Ectodermal cell (in vitro differentiated cells): ENCODE data around the gene CAVIN3.
"Not testable (repeated sequence)": the region's sequence is repeated elsewhere in the genome, so short reads cannot be mapped to it uniquely, and the experiment has no call there.

Experiments
- H3K27ac ChIP-seq: 2 replicates; pipeline ENCODE4 v1.7.0; 2013; ENCODE audit warnings: mild to moderate bottlenecking, low read depth, low read length; ENCODE audit not compliant: insufficient read depth, poor library complexity, severe bottlenecking
- H3K27me3 ChIP-seq: 2 replicates; pipeline ENCODE4 v1.7.0; 2013; ENCODE audit warnings: mild to moderate bottlenecking, low read length; ENCODE audit not compliant: insufficient read depth, control insufficient read depth, poor library complexity, severe bottlenecking
- H3K36me3 ChIP-seq: one replicate; pipeline ENCODE4 v1.7.0; 2013; ENCODE audit warnings: low read length; ENCODE audit not compliant: control insufficient read depth, insufficient read depth
- H3K4me1 ChIP-seq: one replicate; pipeline ENCODE4 v1.7.0; 2013; ENCODE audit warnings: low read length; ENCODE audit not compliant: control insufficient read depth, insufficient read depth
- H3K4me3 ChIP-seq: 2 replicates; pipeline ENCODE4 v1.7.0; 2013; ENCODE audit warnings: low read depth, low read length, control low read depth; ENCODE audit not compliant: insufficient read depth
- H3K9me3 ChIP-seq: 2 replicates; pipeline ENCODE4 v1.7.0; 2013; ENCODE audit warnings: mild to moderate bottlenecking, low read length, moderate library complexity; ENCODE audit not compliant: control insufficient read depth
- WGBS, 2 experiments: methylation state at CpG; one replicate each; pipeline ENCODE4 v1.1.7; 2013; ENCODE audit warnings: missing lambda C conversion rate in 2 of 2; 5-methylcytosine and 5-hydroxymethylcytosine counted together

Gene CAVIN3

DNA sequence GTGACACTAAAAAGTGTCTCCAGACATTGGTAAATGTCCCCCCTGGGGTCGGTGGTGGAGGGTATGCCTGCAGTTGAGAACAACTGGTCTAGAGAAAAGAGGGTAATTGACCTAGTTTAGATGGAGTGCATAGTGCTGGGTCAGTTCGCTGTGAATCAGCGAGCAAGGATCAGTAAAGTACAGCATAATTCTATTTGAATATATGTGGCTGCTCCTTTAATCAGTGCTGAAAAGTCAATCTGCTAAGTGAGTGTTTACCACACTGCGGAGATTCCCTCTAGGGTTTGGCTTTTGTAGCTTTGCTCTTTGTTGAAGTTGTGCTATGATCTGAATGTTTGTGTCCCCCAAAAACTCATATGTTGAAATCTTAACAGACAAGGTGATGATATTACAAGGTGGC, 15.0 kb downstream of the CAVIN3 start:
- H3K27me3 ChIP-seq, result no peaks in the 10 kb centered on the region
- WGBS, 2 experiments, result 88 to 91% methylated on average over 4 of the region's 4 CpGs
- H3K36me3 ChIP-seq, result no peaks in the 10 kb centered on the region
- no peak overlapping the region for H3K4me3 ChIP-seq
- no peak overlapping the region for H3K27ac ChIP-seq
- H3K9me3 ChIP-seq, result no peaks in the 10 kb centered on the region
- H3K4me1 ChIP-seq, result peaks cover 43% of the 10 kb centered on the region

DNA sequence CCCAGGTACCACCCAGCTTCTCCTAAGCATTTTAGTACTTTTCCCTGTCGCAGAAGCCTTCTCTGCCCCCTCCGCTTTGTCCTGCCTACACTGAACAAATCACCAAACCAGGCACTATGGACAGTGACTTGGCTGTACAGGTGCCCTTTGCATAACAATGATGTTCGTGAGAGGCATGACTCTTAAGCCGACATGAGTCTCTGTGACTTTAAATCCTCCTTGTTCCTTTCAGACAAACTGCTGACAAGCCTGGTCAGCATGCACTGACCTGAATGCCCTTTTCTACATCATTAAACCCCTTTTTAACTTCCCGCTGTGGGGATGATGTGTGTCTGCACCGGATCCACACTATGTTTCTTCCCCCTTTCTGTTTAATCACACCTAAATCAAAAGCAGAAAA, 16.6 kb downstream of the CAVIN3 start:
- H3K36me3 ChIP-seq, result no peaks in the 10 kb centered on the region
- peak overlapping the region; percentile 64 for H3K27ac ChIP-seq
- H3K4me3 ChIP-seq, result no peak overlapping the region
- H3K27me3 ChIP-seq, result no peaks in the 10 kb centered on the region
- 5 to 7% methylated on average over 6 of the region's 6 CpGs for whole genome bisulfite sequencing, 2 experiments
- H3K4me1 ChIP-seq, result peaks cover 43% of the 10 kb centered on the region
- H3K9me3 ChIP-seq, result no peaks in the 10 kb centered on the region

DNA sequence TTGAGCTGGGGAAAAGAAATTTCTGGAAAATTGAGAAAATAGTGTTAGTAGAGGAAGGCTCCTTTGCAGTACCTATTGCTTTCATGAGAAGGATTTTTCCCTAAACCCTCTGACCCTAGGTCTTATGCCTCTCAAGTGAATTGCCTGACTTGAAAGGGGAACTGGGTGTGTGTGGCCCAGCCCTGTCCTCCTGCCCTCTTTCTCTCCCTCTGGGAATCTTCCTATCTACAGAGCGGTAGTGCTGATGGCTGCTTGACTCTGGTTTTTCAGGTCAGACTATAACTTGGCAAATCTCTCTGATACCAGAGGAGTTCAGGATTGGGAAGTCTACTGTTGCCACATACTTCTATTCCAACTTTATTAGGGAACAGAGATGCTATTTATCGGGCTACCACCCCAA, 19.2 kb downstream of the CAVIN3 start:
- WGBS, 2 experiments, result 52 to 86% methylated on average over 1 of the region's 2 CpGs

DNA sequence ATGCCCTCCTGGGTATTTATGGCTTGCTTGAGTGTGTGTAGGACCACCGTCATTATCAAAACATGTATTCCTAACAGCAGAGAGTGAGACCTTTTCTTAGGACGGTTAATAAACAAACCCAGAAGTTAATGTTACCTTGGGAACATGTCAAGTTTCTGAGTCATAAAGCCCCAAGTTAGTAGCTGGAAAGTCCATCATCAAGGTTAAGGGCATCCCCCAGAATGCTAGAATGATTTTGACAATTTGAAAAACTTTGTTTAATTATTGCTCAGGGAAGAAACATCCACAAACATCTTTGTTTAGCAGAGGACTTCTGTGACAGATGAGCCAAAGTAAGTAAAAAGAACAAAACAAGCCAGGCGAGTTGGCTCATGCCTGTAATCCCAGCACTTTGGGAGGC, 20.0 kb downstream of the CAVIN3 start:
- H3K4me3 ChIP-seq, result no peak overlapping the region

More for the DNA sequence above, 19.2 kb downstream of the CAVIN3 start:
- Histone ChIP-seq H3K27ac (no peak overlapping the region), H3K4me3 (no peak overlapping the region), H3K36me3 (no peaks in the 10 kb centered on the region), H3K9me3 (no peaks in the 10 kb centered on the region), H3K27me3 (no peaks in the 10 kb centered on the region), H3K4me1 (peaks cover 33% of the 10 kb centered on the region)

DNA sequence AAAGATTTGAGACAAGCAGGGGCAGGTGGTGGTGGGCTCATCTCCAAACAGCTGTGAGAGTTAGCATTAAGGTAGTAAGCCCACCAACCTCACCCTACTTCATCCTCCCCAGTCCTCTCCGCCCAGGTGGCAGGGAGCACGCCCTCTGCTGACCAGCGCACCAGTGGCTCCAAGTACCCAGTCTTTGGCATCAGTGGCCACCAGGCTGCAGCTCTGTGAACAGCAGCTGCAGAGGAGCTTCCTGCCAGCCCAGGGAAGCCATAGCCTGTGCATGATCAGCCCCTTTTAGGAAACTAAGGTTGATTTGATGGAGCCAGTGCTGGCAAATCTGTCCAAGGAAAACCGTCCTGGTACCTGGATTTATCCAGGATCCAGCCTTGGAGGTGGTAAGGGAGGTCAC, 21.7 kb downstream of the CAVIN3 start:
- Histone ChIP-seq H3K4me1 (peaks cover 24% of the 10 kb centered on the region), H3K4me3 (no peak overlapping the region), H3K27me3 (no peaks in the 10 kb centered on the region), H3K27ac (no peak overlapping the region), H3K36me3 (no peaks in the 10 kb centered on the region), H3K9me3 (no peaks in the 10 kb centered on the region)
- 38 to 47% methylated on average over 4 of the region's 4 CpGs for WGBS, 2 experiments

More for the DNA sequence above, 20.0 kb downstream of the CAVIN3 start:
- no peaks in the 10 kb centered on the region for H3K9me3 ChIP-seq
- no peaks in the 10 kb centered on the region for H3K27me3 ChIP-seq
- H3K4me1 ChIP-seq, result peaks cover 31% of the 10 kb centered on the region
- 81 to 96% methylated on average over 3 of the region's 3 CpGs for WGBS, 2 experiments
- no peak overlapping the region for H3K27ac ChIP-seq
- no peaks in the 10 kb centered on the region for H3K36me3 ChIP-seq

DNA sequence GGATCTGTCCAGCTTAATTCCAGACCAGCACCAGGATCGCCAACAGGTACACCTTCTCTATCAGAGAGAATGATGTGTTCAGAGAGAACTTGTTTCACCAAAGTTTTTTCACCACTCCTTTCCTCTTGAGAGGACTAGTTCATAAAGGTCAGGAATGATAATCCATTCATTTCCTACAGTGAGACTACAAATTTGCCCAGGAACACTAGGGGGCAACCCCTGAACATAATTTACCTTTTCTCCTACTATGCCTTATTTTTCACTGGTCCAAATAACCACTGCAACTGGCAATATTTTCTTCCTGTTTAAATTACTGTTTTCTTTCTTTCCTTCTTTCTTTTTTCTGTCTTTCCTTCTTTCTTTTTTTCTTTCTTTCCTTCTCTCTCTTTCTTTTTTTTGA, 22.5 kb downstream of the CAVIN3 start:
- H3K4me3 ChIP-seq, result no peak overlapping the region
- no peaks in the 10 kb centered on the region for H3K27me3 ChIP-seq
- 67 to 92% methylated on average over 1 of the region's 1 CpG for WGBS, 2 experiments
- peaks cover 17% of the 10 kb centered on the region for H3K4me1 ChIP-seq
- no peak overlapping the region for H3K27ac ChIP-seq
- H3K9me3 ChIP-seq, result no peaks in the 10 kb centered on the region
- no peaks in the 10 kb centered on the region for H3K36me3 ChIP-seq

DNA sequence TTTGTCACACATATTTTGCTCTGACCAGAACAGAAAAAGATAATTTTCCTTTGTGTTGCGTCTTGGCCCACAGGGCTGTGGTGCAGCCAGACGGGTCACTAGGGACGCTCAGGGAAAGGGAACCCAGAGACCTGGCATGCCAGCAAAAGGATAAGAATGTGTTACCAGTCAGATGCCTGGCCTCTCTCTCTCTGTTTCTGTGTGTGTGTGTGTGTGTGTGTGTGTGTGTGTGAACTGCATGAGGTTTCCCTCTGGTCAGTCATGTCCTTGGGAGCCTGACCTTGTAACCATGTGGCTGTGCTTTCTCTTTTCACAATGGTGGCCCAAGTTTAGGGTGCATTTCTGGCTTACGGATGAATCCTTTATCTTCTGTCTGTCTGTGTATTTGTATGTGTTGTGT, 35.3 kb downstream of the CAVIN3 start:
- no peaks in the 10 kb centered on the region for H3K36me3 ChIP-seq
- WGBS, 2 experiments, result 89 to 94% methylated on average over 4 of the region's 4 CpGs
- no peak overlapping the region for H3K27ac ChIP-seq
- no peak overlapping the region for H3K4me3 ChIP-seq
- no peaks in the 10 kb centered on the region for H3K9me3 ChIP-seq
- H3K4me1 ChIP-seq, result no peaks in the 10 kb centered on the region
- peaks cover 3% of the 10 kb centered on the region for H3K27me3 ChIP-seq

DNA sequence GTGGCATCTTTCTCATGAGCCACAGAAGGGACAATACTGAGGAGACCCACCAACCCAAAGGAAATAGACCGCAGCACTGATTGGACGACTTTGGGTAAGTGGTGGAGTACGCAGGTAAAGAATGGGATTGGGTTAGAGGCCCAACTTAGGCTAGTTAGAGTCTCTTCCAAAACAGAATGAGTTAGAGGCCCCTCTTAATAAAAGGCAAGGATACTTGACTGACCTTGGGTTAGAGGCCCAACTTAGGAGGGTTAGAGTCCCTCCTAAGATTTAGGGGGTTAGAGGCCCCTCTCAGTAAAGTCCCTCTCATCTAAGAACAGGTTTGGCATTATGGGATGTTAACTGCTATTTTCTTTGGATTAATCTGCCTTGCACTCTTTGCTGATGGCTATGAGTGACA, 36.1 kb downstream of the CAVIN3 start:
- Histone ChIP-seq H3K27ac (no peak overlapping the region), H3K4me1 (no peaks in the 10 kb centered on the region), H3K9me3 (no peaks in the 10 kb centered on the region), H3K4me3 (no peak overlapping the region), H3K27me3 (no peaks in the 10 kb centered on the region), H3K36me3 (no peaks in the 10 kb centered on the region)
- 83 to 92% methylated on average over 3 of the region's 3 CpGs for WGBS, 2 experiments

DNA sequence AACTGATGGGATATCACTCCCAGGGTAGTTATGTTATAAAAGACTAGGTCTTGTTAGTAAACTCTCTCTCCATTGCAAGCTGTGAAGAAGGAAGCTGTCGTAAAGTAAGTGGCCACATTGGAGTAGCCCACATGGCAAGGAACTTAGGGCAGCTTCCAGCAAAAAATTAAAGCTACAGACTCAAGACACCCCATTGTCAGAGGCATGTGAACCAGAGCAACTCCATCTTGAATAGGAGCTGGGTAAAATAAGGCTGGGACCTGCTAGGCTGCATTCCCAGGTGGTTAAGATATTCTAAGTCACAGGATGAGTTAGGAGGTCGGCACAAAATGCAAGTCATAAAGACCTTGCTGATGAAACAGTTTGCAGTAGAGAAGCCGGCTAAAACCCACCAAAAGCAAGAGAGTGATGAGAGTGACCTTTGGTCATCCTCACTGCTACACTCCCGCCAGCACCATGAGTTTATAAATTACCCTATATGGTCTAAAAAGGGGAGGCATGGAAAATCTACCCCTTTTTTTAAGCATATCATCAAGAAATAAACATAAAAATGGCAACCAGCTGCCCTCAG, 36.8 kb downstream of the CAVIN3 start:
- Histone ChIP-seq H3K36me3 (no peaks in the 10 kb centered on the region), H3K27me3 (no peaks in the 10 kb centered on the region), H3K4me1 (no peaks in the 10 kb centered on the region), H3K27ac (no peak overlapping the region), H3K9me3 (no peaks in the 10 kb centered on the region), H3K4me3 (no peak overlapping the region)
- 92 to 94% methylated on average over 4 of the region's 4 CpGs for WGBS, 2 experiments

DNA sequence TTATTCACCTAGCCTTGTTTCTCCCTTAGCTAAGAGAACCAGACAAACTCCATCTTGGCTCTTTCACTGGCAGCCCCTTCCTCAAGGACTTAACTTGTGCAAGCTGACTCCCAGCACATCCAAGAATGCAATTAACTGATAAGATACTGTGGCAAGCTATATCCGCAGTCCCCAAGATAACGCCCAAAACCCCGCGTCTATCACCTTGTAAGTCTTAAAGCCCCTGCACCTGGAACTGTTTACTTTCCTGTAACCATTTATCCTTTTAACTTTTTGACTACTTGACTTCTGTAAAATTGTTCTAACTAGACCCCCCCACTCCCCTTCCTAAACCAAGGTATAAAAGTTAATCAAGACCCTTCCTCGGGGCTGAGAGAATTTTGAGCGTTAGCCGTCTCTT, 39.5 kb downstream of the CAVIN3 start:
- not testable (repeated sequence) for H3K9me3 ChIP-seq, H3K27me3 ChIP-seq, H3K27ac ChIP-seq, H3K4me3 ChIP-seq, H3K36me3 ChIP-seq, H3K4me1 ChIP-seq
- WGBS, 2 experiments, result 79 to 81% methylated on average over 7 of the region's 7 CpGs

DNA sequence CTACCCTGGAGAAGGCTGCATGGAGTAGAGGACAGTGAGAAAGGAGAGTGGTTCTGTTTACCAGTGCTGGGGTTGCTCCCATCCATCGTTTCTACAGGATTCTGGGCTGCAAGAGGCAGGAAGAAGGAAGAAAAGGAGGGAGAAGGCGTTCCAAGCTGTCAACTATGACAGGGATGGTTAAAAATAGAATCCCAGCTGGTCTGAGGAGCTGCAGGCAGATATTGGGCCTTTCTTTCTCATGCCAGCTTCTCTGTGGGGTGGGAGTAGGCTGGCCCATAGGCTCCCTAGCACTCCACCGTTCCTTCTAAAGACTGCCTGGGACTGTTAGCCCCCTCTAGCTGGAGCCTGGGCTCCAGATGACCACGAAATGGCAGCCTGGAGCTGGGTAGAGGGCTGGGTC, 47.1 kb downstream of the CAVIN3 start:
- H3K4me3 ChIP-seq, result no peak overlapping the region
- H3K36me3 ChIP-seq, result no peaks in the 10 kb centered on the region
- H3K27me3 ChIP-seq, result no peaks in the 10 kb centered on the region
- H3K9me3 ChIP-seq, result no peaks in the 10 kb centered on the region
- H3K27ac ChIP-seq, result no peak overlapping the region
- no peaks in the 10 kb centered on the region for H3K4me1 ChIP-seq
- 76 to 78% methylated on average over 4 of the region's 4 CpGs for WGBS, 2 experiments
